ENCODE data around the gene PDE8B. TPM values are rescaled to one million over a fixed set of nuclear protein-coding genes. Genes with fewer than 3 reads are reported as not detected.

PDE8B gene
- total RNA-seq, 1 experiment from 2014 or later = 0.17 TPM

GRCh38 chr5:77359231-77359630 lies 148.8 kb downstream of the PDE8B start (continued):
- no peak for TF ChIP-seq ZBTB33 (IDR thresholded peaks at IDR 0.05; ENCODE audit: extremely low read depth, insufficient replicate concordance, low read length)
- TF ChIP-seq ELF1 (IDR thresholded peaks at IDR 0.05; ENCODE audit: borderline replicate concordance, low read depth) = no peak
- no peak for TF ChIP-seq FOSL1 (IDR thresholded peaks at IDR 0.05; ENCODE audit: low read depth)
- TF ChIP-seq SRF (IDR thresholded peaks at IDR 0.05; ENCODE audit: low read depth) = no peak
- no peak for TF ChIP-seq JUND (IDR thresholded peaks at IDR 0.05)
- TF ChIP-seq SP1 (IDR thresholded peaks at IDR 0.05; ENCODE audit: low read depth) = no peak
- no peak for TF ChIP-seq TCF7L2 (IDR thresholded peaks at IDR 0.05; ENCODE audit: borderline replicate concordance, extremely low read depth, insufficient read depth, insufficient read length)

GRCh38 chr5:77360381-77360780 lies 149.9 kb downstream of the PDE8B start:
- Histone ChIP-seq H3K9me3 (ENCODE audit: control insufficient read depth in 1 of 2, insufficient read depth in 1 of 2, low read depth in 1 of 2, low read length in 2 of 2) (no peaks in the 10 kb centered on the region), H3K4me1 (ENCODE audit: control insufficient read depth in 1 of 2, insufficient read depth in 2 of 2, low read length in 2 of 2) (peaks cover 0 to 4% of the 10 kb centered on the region in 2 experiments; a peak in 1 of 4 replicates), H3K36me3 (ENCODE audit: control insufficient read depth in 1 of 2, insufficient read depth in 2 of 2, low read length in 2 of 2) (no peaks in the 10 kb centered on the region), H3K27ac (ENCODE audit: low read depth, low read length) (no peak overlapping the region), H3K4me3 (replicated peaks in 1 of 2; ENCODE audit: low read depth in 1 of 2, low read length in 2 of 2) (no peak overlapping the region), H3K9ac (ENCODE audit: low read length) (no peak overlapping the region), H3K27me3 (ENCODE audit: insufficient read depth, low read length) (no peaks in the 10 kb centered on the region), H2AFZ (ENCODE audit: low read depth, low read length, poor library complexity, severe bottlenecking) (no peak overlapping the region), H3K4me2 (ENCODE audit: low read length) (no peak overlapping the region), H3K9me2 (ENCODE audit: insufficient read depth) (no peaks in the 10 kb centered on the region), H3K79me2 (ENCODE audit: insufficient read depth, low read length) (no peaks in the 10 kb centered on the region), H4K20me1 (ENCODE audit: insufficient read depth) (no peaks in the 10 kb centered on the region)
- ATAC-seq (no peak), DNase-seq (ENCODE audit: low read depth, low spot score) (no peak)
- TF ChIP-seq REST (IDR thresholded peaks at IDR 0.05; ENCODE audit: low read depth) (no peak), EGR1 (IDR thresholded peaks at IDR 0.05; ENCODE audit: low read depth) (no peak), ZNF274 (IDR thresholded peaks at IDR 0.05; ENCODE audit: low read depth, low read length) (no peak), SP1 (IDR thresholded peaks at IDR 0.05; ENCODE audit: low read depth) (no peak), ATF3 (IDR thresholded peaks at IDR 0.05) (no peak), ELF1 (IDR thresholded peaks at IDR 0.05; ENCODE audit: borderline replicate concordance, low read depth) (no peak), TCF7L2 (IDR thresholded peaks at IDR 0.05; ENCODE audit: borderline replicate concordance, extremely low read depth, insufficient read depth, insufficient read length) (no peak), CBX3 (IDR thresholded peaks at IDR 0.05; ENCODE audit: low read depth) (no peak), SRF (IDR thresholded peaks at IDR 0.05; ENCODE audit: low read depth) (no peak), MAX (IDR thresholded peaks at IDR 0.05) (no peak), RAD21 (IDR thresholded peaks at IDR 0.05; ENCODE audit: low read depth) (no peak), YY1 (IDR thresholded peaks at IDR 0.05; ENCODE audit: extremely low read depth, insufficient replicate concordance, low read depth, low read length) (no peak)
- ChIA-PET CTCF (no interaction called here), POLR2A (no interaction called here), RAD21 (ENCODE audit: low non-redundant PET in 1 of 2, low total read pairs in 2 of 2, uncharacterized antibody in 2 of 2, unreplicated experiment in 2 of 2) (no interaction called here)
- intact Hi-C loops (cut with micrococcal nuclease) = no loop called here
- no TSS peak for BruUV-seq (replicated peaks)

Measured in HCT116 (cell line).